Medulla oblongata (tissue), 1 donor: Measurements from ENCODE around the gene PPFIA4.
A peak's percentile ranks its signal among the peaks of the same experiment; 100 is the strongest.
"Not testable (repeated sequence)": the region's sequence is repeated elsewhere in the genome, so short reads cannot be mapped to it uniquely, and the experiment has no call there.

Experiments used
- DNase-seq: peaks from one replicate; pipeline ENCODE4 v3.0.0-alpha.2; 2015; ENCODE audit errors: extremely low spot score

The PPFIA4 gene

GRCh38 chr1:203017061-203017460 lies 9.2 kb upstream of the PPFIA4 start:
- DNase-seq = no peak

GRCh38 chr1:203017692-203018091 lies 8.6 kb upstream of the PPFIA4 start:
- no peak for DNase-seq

- DNase-seq = not testable (repeated sequence)
These were observed 3.4 kb upstream of the PPFIA4 start for GRCh38 chr1:203022855-203023254.

GRCh38 chr1:203025686-203026030 lies 633 bp upstream of the PPFIA4 start:
- peak; percentile 12 for DNase-seq

- no peak for DNase-seq
These were observed 674 bp downstream of the PPFIA4 start for GRCh38 chr1:203026666-203027663.

- DNase-seq = no peak
These were observed 1.9 kb downstream of the PPFIA4 start for GRCh38 chr1:203028067-203028783.

GRCh38 chr1:203028784-203029553 lies 2.7 kb downstream of the PPFIA4 start:
- DNase-seq = no peak

GRCh38 chr1:203031467-203031866 lies 5.2 kb downstream of the PPFIA4 start:
- no peak for DNase-seq

GRCh38 chr1:203033287-203033686 lies 7.0 kb downstream of the PPFIA4 start:
- no peak for DNase-seq

GRCh38 chr1:203033917-203034316 lies 7.6 kb downstream of the PPFIA4 start:
- no peak for DNase-seq

- DNase-seq = no peak
These were observed 8.3 kb downstream of the PPFIA4 start for GRCh38 chr1:203034422-203035110.

GRCh38 chr1:203035111-203036000 lies 9.1 kb downstream of the PPFIA4 start:
- no peak for DNase-seq

- no peak for DNase-seq
These were observed 9.8 kb downstream of the PPFIA4 start for GRCh38 chr1:203036135-203036534.

GRCh38 chr1:203036537-203036936 lies 10.2 kb downstream of the PPFIA4 start:
- DNase-seq = no peak

GRCh38 chr1:203037509-203038190 lies 11.4 kb downstream of the PPFIA4 start:
- no peak for DNase-seq

- DNase-seq = peak; percentile 63
These were observed 12.0 kb downstream of the PPFIA4 start for GRCh38 chr1:203038217-203038741.

GRCh38 chr1:203038891-203039608 lies 12.8 kb downstream of the PPFIA4 start:
- peak; percentile 90 for DNase-seq

- peak; percentile 25 for DNase-seq
These were observed 13.6 kb downstream of the PPFIA4 start for GRCh38 chr1:203039609-203040512.
